ENCODE data around the gene CCDC126. TPM values are rescaled to one million over a fixed set of nuclear protein-coding genes. Genes with fewer than 3 reads are reported as not detected.

The CCDC126 gene
- total and polyA plus RNA-seq, 10 of the 15 experiments (the other 5 are each of a cell fraction or from before 2014, with no cell fraction given): 10.9 to 49.9 (median 24.1) TPM

- no peak for TF ChIP-seq ZNF687 (IDR thresholded peaks at IDR 0.05)
These were observed 88.5 kb downstream of the CCDC126 start (continued) for GRCh38 chr7:23685731-23686130.

GRCh38 chr7:23687011-23687410 lies 89.8 kb downstream of the CCDC126 start:
- in situ Hi-C loops (cut with MboI): no loop called here
- no peaks in the 10 kb centered on the region for H3K9me3 ChIP-seq (replicated peaks; ENCODE audit: control insufficient read depth, insufficient read depth, low read length)
- no peaks in the 10 kb centered on the region; a peak in 3 of 4 replicates for H3K36me3 ChIP-seq (ENCODE audit: control insufficient read depth in 2 of 2, insufficient read depth in 2 of 2, low read length in 1 of 2)
- no peak overlapping the region for H3K27ac ChIP-seq (ENCODE audit: control insufficient read depth, insufficient read depth)
- ChIA-PET CTCF (interaction anchor here (1.1 to 11.3 kb wide), 2 partner anchors 9 to 414 kb away, joined by 3 to 123 read pairs; no protein-coding TSS in a partner anchor), RAD21 (ENCODE audit: unreplicated experiment) (interaction anchor here (1.3 kb wide), 1 partner anchor 10 kb away, joined by 5 read pairs; no protein-coding TSS in a partner anchor), POLR2A (interaction anchor here (0.7 to 0.9 kb wide), 3 partner anchors 89 to 719 kb away, joined by 3 to 9 read pairs (median 4); no protein-coding TSS in a partner anchor), SMC1A (ENCODE audit: uncharacterized antibody, unreplicated experiment) (interaction anchor here (0.7 to 2.9 kb wide), 7 partner anchors 10 to 329 kb away, joined by 3 to 10 read pairs (median 3); no protein-coding TSS in a partner anchor)
- no peaks in the 10 kb centered on the region for H4K20me1 ChIP-seq (ENCODE audit: control insufficient read depth, insufficient read depth)
- ATAC-seq (no peak), DNase-seq (ENCODE audit: low read depth, low spot score) (no peak), FAIRE-seq (no peak)
- H3K79me2 ChIP-seq (ENCODE audit: control insufficient read depth, insufficient read depth, low read length): no peaks in the 10 kb centered on the region
- intact Hi-C loops (cut with micrococcal nuclease; ENCODE audit: unreplicated experiment): no loop called here
- BruUV-seq (replicated peaks): no TSS peak
- H2AFZ ChIP-seq (ENCODE audit: control insufficient read depth, low read depth, low read length): no peak overlapping the region
- H3K4me2 ChIP-seq (ENCODE audit: control insufficient read depth, insufficient read depth): no peak overlapping the region
- H3K4me1 ChIP-seq (ENCODE audit: control insufficient read depth, insufficient read depth, low read length): no peaks in the 10 kb centered on the region; the same call in 1 of the 2 replicates
- H3K9ac ChIP-seq (ENCODE audit: control insufficient read depth, insufficient read depth, low read length): no peak overlapping the region
- no peak overlapping the region for H3K4me3 ChIP-seq
- H3K27me3 ChIP-seq (replicated peaks in 1 of 2; ENCODE audit: control insufficient read depth in 2 of 2, insufficient read depth in 2 of 2, low read length in 1 of 2): no peaks in the 10 kb centered on the region
- 100% methylated on average over 2 of the region's 2 CpGs for WGBS (ENCODE audit: insufficient coverage, insufficient replicate concordance, low lambda C conversion rate, missing lambda C conversion rate)
- TF ChIP-seq NR2F1 (conservative IDR thresholded peaks at IDR 0.05): no peak
- no peak for TF ChIP-seq IRF5 (IDR thresholded peaks at IDR 0.05; ENCODE audit: borderline replicate concordance)
- TF ChIP-seq E4F1 (IDR thresholded peaks at IDR 0.05; ENCODE audit: borderline replicate concordance, partially characterized antibody): no peak
- TF ChIP-seq STAT1 (conservative IDR thresholded peaks at IDR 0.05): no peak
- no peak for TF ChIP-seq ZBTB33 (IDR thresholded peaks at IDR 0.05)
- no peak for TF ChIP-seq ZNF274 (IDR thresholded peaks at IDR 0.05; ENCODE audit: insufficient read depth, insufficient read length)
- no peak for TF ChIP-seq FOXK2 (IDR thresholded peaks at IDR 0.05)
- no peak for TF ChIP-seq POLR2AphosphoS2 (IDR thresholded peaks at IDR 0.05; ENCODE audit: low read depth, low read length)
